AG10803 (cell line): ENCODE results near the gene ERCC6.

Experiments used
- DNase-seq: peaks from one replicate; pipeline ENCODE4 v3.0.0; 2010; ENCODE audit warnings: low read depth
- H3K4me3 ChIP-seq: 2 replicates; pipeline ENCODE4 v1.5.1; 2011; ENCODE audit warnings: mild to moderate bottlenecking, low read length, control low read depth
- CTCF ChIP-seq: conservative IDR thresholded peaks from 2 replicates; pipeline ENCODE4 v1.5.1; 2011; ENCODE audit warnings: mild to moderate bottlenecking, low read length, control low read depth, inconsistent platforms

Gene ERCC6

GRCh38 chr10:49562893-49563292 lies 24.0 kb upstream of the ERCC6 start:
- no peak for TF ChIP-seq CTCF
- H3K4me3 ChIP-seq, result no peak overlapping the region
- peak; percentile 66 for DNase-seq

DNA sequence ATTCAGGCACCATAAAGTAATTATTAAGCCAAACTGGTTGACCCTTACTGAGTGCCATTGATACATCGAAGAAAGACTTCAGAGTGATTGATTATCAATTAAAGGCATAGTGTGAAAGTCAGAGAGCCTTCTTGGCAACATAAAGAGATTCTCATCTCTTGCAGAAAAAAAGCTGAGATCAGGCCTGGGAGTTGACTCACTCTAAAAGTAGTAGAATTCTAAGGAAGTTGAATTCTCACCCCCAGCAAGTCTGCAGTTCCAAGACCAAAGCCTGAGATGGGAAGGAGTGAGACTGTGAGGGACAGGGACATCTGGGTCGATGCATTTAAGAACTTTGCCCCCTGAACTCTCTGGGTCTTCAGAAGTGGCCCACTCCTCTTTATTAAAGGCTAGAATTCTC lies 21.6 kb upstream of the ERCC6 start:
- TF ChIP-seq CTCF, result no peak
- DNase-seq, result peak; percentile 31

GRCh38 chr10:49559476-49559875 lies 20.6 kb upstream of the ERCC6 start:
- H3K4me3 ChIP-seq, result no peak overlapping the region
- peak; percentile 56 for DNase-seq
- no peak for TF ChIP-seq CTCF

More for the DNA sequence above, 21.6 kb upstream of the ERCC6 start:
- H3K4me3 ChIP-seq, result no peak overlapping the region

- H3K4me3 ChIP-seq, result no peak overlapping the region
- no peak for TF ChIP-seq CTCF
- no peak for DNase-seq
Observed at GRCh38 chr10:49558190-49558589, 19.3 kb upstream of the ERCC6 start.

GRCh38 chr10:49557681-49558080 lies 18.8 kb upstream of the ERCC6 start:
- no peak overlapping the region for H3K4me3 ChIP-seq
- TF ChIP-seq CTCF, result no peak
- no peak for DNase-seq

GRCh38 chr10:49556723-49557122 lies 17.8 kb upstream of the ERCC6 start:
- no peak for TF ChIP-seq CTCF
- no peak overlapping the region for H3K4me3 ChIP-seq
- no peak for DNase-seq

DNA sequence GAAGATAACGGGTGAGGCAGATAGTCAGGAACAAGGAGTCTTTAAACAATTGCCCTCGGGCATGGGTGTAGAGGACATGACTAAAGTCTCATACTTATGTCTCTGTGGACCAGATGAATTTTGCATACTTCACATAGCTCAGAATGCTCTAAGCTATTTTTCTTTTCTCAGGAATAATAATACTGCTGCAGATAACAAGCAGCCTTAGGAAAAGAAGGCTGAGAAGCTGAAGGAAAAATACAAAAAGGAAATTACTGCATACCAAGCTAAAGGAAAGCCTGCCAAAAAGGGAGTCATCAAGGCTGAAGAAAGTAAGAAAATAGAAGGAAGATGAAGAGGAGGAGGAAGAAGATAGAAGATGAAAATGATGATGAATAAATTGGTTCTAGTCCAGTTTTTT lies 13.4 kb upstream of the ERCC6 start:
- H3K4me3 ChIP-seq, result no peak overlapping the region
- no peak for TF ChIP-seq CTCF
- peak; percentile 88 for DNase-seq
